Measurements from ENCODE around the gene RAPGEF5.

The RAPGEF5 gene

DNA sequence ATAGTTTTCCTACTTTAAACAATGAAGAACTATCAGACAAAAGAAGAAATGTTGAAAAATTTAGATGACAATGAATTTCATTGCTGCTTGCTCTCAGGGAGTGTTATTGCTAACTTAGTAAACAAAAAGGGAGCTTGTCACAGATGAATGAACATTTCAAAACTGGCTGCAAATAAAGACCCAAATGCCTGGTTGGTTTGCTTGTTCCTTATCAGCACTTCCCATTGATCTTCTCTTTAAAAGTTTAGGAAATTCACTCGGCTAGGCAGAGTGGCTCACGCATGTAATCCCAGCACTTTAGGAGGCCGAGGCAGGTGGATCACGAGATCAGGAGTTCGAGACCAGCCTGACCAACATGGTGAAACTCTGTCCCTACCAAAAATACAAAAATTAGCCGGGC is 167.2 kb downstream of the RAPGEF5 start:
- no peak overlapping the region for H3K4me3 ChIP-seq (ENCODE audit: low read depth, low read length)
- DNase-seq (ENCODE audit: low read depth): no peak
- TF ChIP-seq, protein P1, sequence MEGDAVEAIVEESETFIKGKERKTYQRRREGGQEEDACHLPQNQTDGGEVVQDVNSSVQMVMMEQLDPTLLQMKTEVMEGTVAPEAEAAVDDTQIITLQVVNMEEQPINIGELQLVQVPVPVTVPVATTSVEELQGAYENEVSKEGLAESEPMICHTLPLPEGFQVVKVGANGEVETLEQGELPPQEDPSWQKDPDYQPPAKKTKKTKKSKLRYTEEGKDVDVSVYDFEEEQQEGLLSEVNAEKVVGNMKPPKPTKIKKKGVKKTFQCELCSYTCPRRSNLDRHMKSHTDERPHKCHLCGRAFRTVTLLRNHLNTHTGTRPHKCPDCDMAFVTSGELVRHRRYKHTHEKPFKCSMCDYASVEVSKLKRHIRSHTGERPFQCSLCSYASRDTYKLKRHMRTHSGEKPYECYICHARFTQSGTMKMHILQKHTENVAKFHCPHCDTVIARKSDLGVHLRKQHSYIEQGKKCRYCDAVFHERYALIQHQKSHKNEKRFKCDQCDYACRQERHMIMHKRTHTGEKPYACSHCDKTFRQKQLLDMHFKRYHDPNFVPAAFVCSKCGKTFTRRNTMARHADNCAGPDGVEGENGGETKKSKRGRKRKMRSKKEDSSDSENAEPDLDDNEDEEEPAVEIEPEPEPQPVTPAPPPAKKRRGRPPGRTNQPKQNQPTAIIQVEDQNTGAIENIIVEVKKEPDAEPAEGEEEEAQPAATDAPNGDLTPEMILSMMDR (IDR thresholded peaks at IDR 0.05; ENCODE audit: low read depth, low read length, missing control alignments): no peak

DNA sequence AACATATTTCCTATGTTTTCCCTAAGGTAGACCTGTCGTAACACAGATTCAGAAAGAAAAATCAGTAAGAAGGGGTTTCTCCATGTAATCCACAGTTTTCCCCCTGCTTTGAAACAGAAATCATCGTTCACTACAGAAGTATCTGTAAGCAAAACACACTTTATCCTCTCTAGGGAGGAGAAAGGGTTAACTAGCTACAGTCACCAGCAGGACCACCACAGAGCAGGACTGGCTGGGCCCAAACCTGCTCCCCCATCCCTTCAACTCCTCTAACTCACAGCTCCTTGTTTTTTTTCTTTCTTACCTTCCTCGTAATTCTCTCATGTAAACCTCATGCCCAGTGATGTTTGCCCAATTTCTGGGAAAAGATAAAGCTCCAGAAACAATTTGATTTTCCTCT is 167.7 kb downstream of the RAPGEF5 start:
- DNase-seq (ENCODE audit: low read depth): no peak
- no peak overlapping the region for H3K4me3 ChIP-seq (ENCODE audit: low read depth, low read length)
- TF ChIP-seq, protein P1 (IDR thresholded peaks at IDR 0.05; ENCODE audit: low read depth, low read length, missing control alignments): no peak

DNA sequence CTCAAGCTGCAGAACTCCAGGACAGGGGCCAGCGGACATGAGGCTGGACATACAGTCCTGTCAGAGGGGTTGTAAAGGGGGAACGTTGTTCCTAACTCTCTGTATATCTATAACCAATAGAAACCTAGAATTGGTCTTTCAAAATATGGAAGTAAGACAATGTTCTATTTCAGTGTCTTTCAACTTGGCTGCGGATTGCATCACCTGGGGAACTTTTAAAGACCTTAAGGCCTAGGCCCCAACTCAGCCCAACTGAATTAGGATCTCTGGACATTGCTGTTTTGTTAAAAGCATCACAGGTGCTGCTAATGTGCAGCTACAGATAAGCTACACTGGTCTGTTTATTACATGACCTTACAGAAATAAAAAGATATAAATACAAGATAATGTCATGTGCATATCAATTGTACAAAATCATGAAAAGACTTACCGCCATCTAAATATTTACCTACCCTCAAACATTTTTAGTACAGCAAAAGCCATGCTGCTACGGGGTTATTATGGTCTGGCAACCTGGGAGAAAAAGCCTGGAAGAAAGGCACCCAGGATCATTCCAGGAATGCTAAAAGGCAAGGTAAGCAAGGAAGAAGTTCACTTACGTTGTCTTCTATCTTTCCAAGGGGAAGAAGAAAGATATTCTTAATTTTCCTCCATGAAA is 169.1 kb downstream of the RAPGEF5 start:
- TF ChIP-seq, protein P1 (IDR thresholded peaks at IDR 0.05; ENCODE audit: low read depth, low read length, missing control alignments): no peak
- DNase-seq (ENCODE audit: low read depth): no peak

DNA sequence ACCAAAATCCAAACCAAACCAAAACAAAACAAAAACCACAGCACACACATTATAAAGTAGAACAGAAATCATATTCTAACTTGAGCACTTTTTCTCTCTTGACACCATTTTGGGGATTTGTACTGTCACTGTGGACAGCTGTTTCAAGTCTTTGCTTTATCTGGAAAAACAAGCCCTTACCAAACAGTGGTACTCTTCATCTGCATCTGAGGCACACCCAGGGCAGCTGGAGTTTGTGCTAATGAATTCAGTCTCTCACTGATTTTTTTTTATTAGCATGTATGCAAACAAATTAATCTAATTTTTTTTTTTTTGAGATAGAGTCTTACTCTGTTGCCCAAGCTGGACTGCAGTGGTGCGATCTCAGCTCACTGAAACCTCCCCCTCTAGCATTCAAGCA is 171.4 kb downstream of the RAPGEF5 start:
- TF ChIP-seq, protein P1 (IDR thresholded peaks at IDR 0.05; ENCODE audit: low read depth, low read length, missing control alignments): no peak
- no peak for DNase-seq (ENCODE audit: low read depth)

More for the DNA sequence above, 169.1 kb downstream of the RAPGEF5 start:
- no peak overlapping the region for H3K4me3 ChIP-seq (ENCODE audit: low read depth, low read length)

DNA sequence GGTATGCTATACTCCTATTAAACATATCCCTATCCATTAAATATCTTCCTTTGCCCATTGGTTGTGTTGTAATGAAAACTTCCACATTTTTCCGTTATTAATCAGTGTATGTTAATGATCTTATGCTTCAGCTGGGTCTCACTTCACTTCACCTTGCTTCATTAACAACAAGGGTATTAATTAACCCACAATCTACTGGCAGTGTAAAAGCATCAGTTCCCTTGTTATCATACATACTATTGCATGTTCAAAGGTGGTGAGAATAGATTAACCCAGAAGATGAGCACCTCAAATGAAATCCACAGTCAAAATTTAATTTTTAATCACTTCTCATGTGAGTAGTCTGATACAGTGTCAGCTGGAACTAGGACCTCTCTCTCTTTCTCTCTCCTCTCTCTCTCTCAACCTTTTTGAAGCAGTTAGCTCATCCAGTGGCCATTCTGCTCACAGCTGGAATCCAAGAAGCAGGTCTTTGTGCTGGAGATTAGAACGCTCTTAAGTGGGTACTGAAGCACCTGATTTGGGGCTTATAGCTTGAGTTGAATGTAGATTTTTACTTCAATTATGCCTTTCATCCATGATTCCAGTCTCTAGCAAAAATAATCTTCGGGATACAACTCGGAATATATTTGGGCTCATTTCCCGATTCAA is 172.3 kb downstream of the RAPGEF5 start:
- TF ChIP-seq, protein P1 (IDR thresholded peaks at IDR 0.05; ENCODE audit: low read depth, low read length, missing control alignments): no peak
- no peak for DNase-seq (ENCODE audit: low read depth)
- no peak overlapping the region for H3K4me3 ChIP-seq (ENCODE audit: low read depth, low read length)

More for the DNA sequence above, 171.4 kb downstream of the RAPGEF5 start:
- no peak overlapping the region for H3K4me3 ChIP-seq (ENCODE audit: low read depth, low read length)

DNA sequence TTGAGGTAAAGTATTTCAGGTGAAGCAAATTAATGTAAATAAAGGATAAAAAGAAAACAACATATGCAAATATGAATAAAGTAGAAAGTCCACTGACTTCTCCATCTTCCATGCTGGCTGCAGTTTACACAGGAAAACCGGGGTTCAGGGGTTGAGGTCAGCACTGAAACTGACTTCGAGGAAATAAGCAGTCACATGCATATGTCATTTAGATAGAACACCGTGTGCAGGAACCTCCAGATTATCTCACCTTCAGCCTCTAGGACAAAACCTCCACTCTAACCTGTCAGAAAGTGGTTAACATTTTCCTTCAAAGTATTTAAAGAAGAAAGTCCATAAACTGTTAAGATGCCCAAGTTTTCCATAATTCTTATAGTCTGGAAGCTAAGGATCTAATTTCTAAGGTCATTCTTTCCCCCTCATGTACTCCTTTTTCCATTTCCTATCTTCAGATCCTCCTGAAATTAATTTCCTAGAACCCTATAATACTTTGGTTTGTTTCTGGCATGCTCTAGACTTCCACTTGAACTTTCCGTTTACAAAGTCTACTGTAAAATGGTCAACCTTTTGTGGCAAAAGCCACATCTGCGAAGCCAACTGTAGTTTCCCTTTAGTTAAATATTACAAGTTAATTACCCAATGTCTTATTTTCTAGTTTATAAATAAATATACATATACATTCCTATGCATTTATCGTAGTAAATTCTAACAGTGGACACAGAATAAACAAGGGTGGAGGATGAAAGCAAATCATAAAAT is 173.3 kb downstream of the RAPGEF5 start:
- TF ChIP-seq, protein P1 (IDR thresholded peaks at IDR 0.05; ENCODE audit: low read depth, low read length, missing control alignments): no peak
- no peak for DNase-seq (ENCODE audit: low read depth)

More for the DNA sequence above, 173.3 kb downstream of the RAPGEF5 start:
- H3K4me3 ChIP-seq (ENCODE audit: low read depth, low read length): no peak overlapping the region
